Pancreas (tissue), 10 donors: ENCODE data around the gene PIR. TPM values are rescaled to one million over a fixed set of nuclear protein-coding genes. Genes with fewer than 3 reads are reported as not detected.

ENCODE experiments used
- ATAC-seq, 4 donors: fragments of 200-7000 bp; cut with Tn5 transposase; one replicate each; pipeline versions ENCODE4 v1.8.0 to v1.9.1; 2020; ENCODE audit warnings: mild to moderate bottlenecking in 4 of 4, moderate library complexity in 4 of 4
- DNase-seq, 6 donors: peaks; one replicate each; pipeline ENCODE4 v3.0.0-alpha.2; 2020
- FAIRE-seq: peaks from 2 replicates; lab custom pipeline; 2012; peaks lifted over from hg19 to GRCh38; lab: Jason Lieb, UNC
- H3K27ac ChIP-seq, 4 donors: fragments of 200-600 bp; sonication (generic); 1 replicate in 3 of 4; 2 replicates in 1 of 4; pipeline versions ENCODE4 v1.5.0 to v1.8.0; 2020
- H3K27me3 ChIP-seq, 4 donors: fragments of 200-600 bp; one replicate each; pipeline ENCODE4 v1.8.0; 2021
- H3K36me3 ChIP-seq, 3 donors: fragments of 200-600 bp; sonication (generic) in 1 of 3; one replicate each; pipeline versions ENCODE4 v1.5.0 to v1.8.0; 2020 to 2021
- H3K4me1 ChIP-seq, 3 donors: fragments of 200-600 bp; one replicate each; pipeline ENCODE4 v1.8.0; 2021
- H3K4me3 ChIP-seq, 4 donors: fragments of 200-600 bp; sonication (generic) in 2 of 4; one replicate each; pipeline versions ENCODE4 v1.5.0 to v1.8.0; 2020 to 2021
- H3K9me3 ChIP-seq, 4 donors: fragments of 200-600 bp; one replicate each; pipeline ENCODE4 v1.8.0; 2021
- WGBS, 2 donors: extraction: QIAGEN DNeasy Blood & Tissue Kit; methylation state at CpG; one replicate each; pipeline ENCODE4 v1.1.7; 2013; 5-methylcytosine and 5-hydroxymethylcytosine counted together
- intact Hi-C, 3 donors: fragments of 100-400 bp; cut with DNase I; formaldehyde crosslinking; loops; one replicate each; pipeline versions ENCODE4 v1.11.1 to v1.14.2; 2022
- polyA plus RNA-seq, 2 donors: library from polyadenylated mRNA; stranded (reverse); fragments of 200-250 nt; gene quantifications; one replicate each; pipeline ENCODE4 v1.2.3, GENCODE V29; 2013
- total RNA-seq, 6 donors: library from RNA; stranded (reverse); fragmentation: NEBNext Ultra II Directional in 4 of 6; extraction: Animal tissue kit (Norgen Biotek cat#: 25700) in 4 of 6; gene quantifications; one replicate each; pipeline versions ENCODE4 v1.2.1 to v1.2.4, GENCODE V29; 2021 to 2023
- TF ChIP-seq, protein P1 (sequence below), 4 donors: fragments of 200-600 bp; sonication (generic) in 3 of 4; IDR thresholded peaks; one replicate each; pipeline versions ENCODE4 v1.5.0 to v1.8.0; 2021; ENCODE audit warnings: antibody characterized with exemption in 4 of 4
- donor health status: healthy with polysubstance abuse.
- donor health status: DM: no; HTN: no; CAD: no; lungs with moderate emphysema.
- donor health status: DM: no; HTN: no; CAD: no.
- donor health status: control.
- donor health status: control.
- donor health status: Bipolar disorder and iron deficiency.
- donor health status: DM: yes; HTN: yes; CAD: no.
- donor health status: DM: no; HTN: no; CAD: no.
- donor health status: DM: no; HTN: no; CAD: no.
- donor health status: DM: yes; HTN: yes; CAD: no.

PIR gene
- total and polyA plus RNA-seq, 8 donors = 1.1 to 7.0 (median 1.9) TPM

GRCh38 chrX:15413101-15413500, 80.0 kb downstream of the PIR start:
- WGBS, 2 donors = 71 to 82% methylated on average over 6 of the region's 6 CpGs
- no peaks in the 10 kb centered on the region for H3K36me3 ChIP-seq
- no peaks in the 10 kb centered on the region for H3K4me1 ChIP-seq
- no peak overlapping the region for H3K4me3 ChIP-seq
- no peaks in the 10 kb centered on the region for H3K9me3 ChIP-seq
- TF ChIP-seq, protein P1, sequence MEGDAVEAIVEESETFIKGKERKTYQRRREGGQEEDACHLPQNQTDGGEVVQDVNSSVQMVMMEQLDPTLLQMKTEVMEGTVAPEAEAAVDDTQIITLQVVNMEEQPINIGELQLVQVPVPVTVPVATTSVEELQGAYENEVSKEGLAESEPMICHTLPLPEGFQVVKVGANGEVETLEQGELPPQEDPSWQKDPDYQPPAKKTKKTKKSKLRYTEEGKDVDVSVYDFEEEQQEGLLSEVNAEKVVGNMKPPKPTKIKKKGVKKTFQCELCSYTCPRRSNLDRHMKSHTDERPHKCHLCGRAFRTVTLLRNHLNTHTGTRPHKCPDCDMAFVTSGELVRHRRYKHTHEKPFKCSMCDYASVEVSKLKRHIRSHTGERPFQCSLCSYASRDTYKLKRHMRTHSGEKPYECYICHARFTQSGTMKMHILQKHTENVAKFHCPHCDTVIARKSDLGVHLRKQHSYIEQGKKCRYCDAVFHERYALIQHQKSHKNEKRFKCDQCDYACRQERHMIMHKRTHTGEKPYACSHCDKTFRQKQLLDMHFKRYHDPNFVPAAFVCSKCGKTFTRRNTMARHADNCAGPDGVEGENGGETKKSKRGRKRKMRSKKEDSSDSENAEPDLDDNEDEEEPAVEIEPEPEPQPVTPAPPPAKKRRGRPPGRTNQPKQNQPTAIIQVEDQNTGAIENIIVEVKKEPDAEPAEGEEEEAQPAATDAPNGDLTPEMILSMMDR (IDR thresholded peaks at IDR 0.05) = no peak
- no peak for ATAC-seq
- FAIRE-seq = no peak
- DNase-seq = no peak
- no peak overlapping the region for H3K27ac ChIP-seq
- intact Hi-C loops = no loop called here
- peaks cover 0 to 8% (median 2%) of the 10 kb centered on the region in 4 donors for H3K27me3 ChIP-seq

- H3K4me3 ChIP-seq = no peak overlapping the region
- FAIRE-seq = no peak
- intact Hi-C loops = no loop called here
These were observed 82.2 kb downstream of the PIR start for GRCh38 chrX:15410947-15411346.

DNA sequence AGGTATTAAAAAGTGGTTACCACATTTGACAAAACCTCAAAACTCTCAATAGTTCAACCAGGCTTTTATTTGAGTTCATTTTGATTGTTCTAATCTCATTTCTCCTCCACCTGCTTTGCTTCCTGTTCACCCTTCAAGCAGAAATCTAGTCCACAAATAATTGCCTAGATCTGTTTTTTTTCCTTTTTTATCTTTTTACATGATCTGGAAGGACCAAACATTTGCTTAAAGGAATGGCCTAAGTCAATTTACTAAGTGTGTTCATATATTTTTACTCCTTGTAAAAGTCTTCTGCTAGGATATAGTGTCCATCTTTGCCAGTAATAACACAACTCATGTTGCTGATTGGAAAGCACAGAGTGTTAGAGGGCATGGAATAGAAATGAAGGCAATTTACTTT, 82.7 kb downstream of the PIR start:
- FAIRE-seq = no peak

More at GRCh38 chrX:15410947-15411346, 82.2 kb downstream of the PIR start:
- WGBS, 2 donors = 60 to 78% methylated on average over 2 of the region's 2 CpGs
- peaks cover 0 to 5% (median 2%) of the 10 kb centered on the region in 4 donors for H3K27me3 ChIP-seq
- no peak for DNase-seq
- H3K27ac ChIP-seq = no peak overlapping the region
- no peaks in the 10 kb centered on the region for H3K4me1 ChIP-seq
- no peak for ATAC-seq
- TF ChIP-seq, protein P1 (IDR thresholded peaks at IDR 0.05) = no peak
- H3K36me3 ChIP-seq = no peaks in the 10 kb centered on the region
- no peaks in the 10 kb centered on the region for H3K9me3 ChIP-seq

GRCh38 chrX:15405846-15406245, 87.3 kb downstream of the PIR start:
- FAIRE-seq (no peak), DNase-seq (no peak), ATAC-seq (no peak)
- Histone ChIP-seq H3K36me3 (no peaks in the 10 kb centered on the region), H3K9me3 (no peaks in the 10 kb centered on the region), H3K4me3 (no peak overlapping the region), H3K4me1 (no peaks in the 10 kb centered on the region), H3K27me3 (peaks cover 0 to 4% (median 0%) of the 10 kb centered on the region in 4 donors), H3K27ac (no peak overlapping the region)
- intact Hi-C loops = no loop called here
- WGBS, 2 donors = 37 to 77% methylated on average over 3 of the region's 3 CpGs
- TF ChIP-seq, protein P1 (IDR thresholded peaks at IDR 0.05) = no peak

More for the DNA sequence above, 82.7 kb downstream of the PIR start:
- Histone ChIP-seq H3K36me3 (no peaks in the 10 kb centered on the region), H3K27me3 (peaks cover 0 to 4% (median 2%) of the 10 kb centered on the region in 4 donors), H3K27ac (no peak overlapping the region), H3K9me3 (no peaks in the 10 kb centered on the region), H3K4me3 (no peak overlapping the region), H3K4me1 (no peaks in the 10 kb centered on the region)
- TF ChIP-seq, protein P1 (IDR thresholded peaks at IDR 0.05) = no peak
- intact Hi-C loops = no loop called here
- DNase-seq (no peak), ATAC-seq (no peak)

- TF ChIP-seq, protein P1 (IDR thresholded peaks at IDR 0.05) = no peak
- no peaks in the 10 kb centered on the region for H3K27me3 ChIP-seq
- H3K4me1 ChIP-seq = no peaks in the 10 kb centered on the region
- 66 to 80% methylated on average over 7 of the region's 7 CpGs for WGBS, 2 donors
- H3K4me3 ChIP-seq = no peak overlapping the region
- H3K27ac ChIP-seq = no peak overlapping the region
- DNase-seq (no peak), FAIRE-seq (no peak), ATAC-seq (no peak)
- H3K9me3 ChIP-seq = no peaks in the 10 kb centered on the region
- intact Hi-C loops = no loop called here
- H3K36me3 ChIP-seq = no peaks in the 10 kb centered on the region
These were observed 88.6 kb downstream of the PIR start for GRCh38 chrX:15404401-15405096.
